HL-60 (cell line): ENCODE measurements around the gene SGK1.

Experiments used
- POLR2AphosphoS5 ChIP-seq: IDR thresholded peaks from 2 replicates; pipeline ENCODE4 v1.6.1; 2012; ENCODE audit warnings: low read depth
- SPI1 ChIP-seq: IDR thresholded peaks from 2 replicates; pipeline ENCODE4 v1.6.1; 2012; ENCODE audit warnings: low read depth, mild to moderate bottlenecking, borderline replicate concordance
- TF ChIP-seq, protein P1 (sequence below): IDR thresholded peaks from one replicate; pipeline ENCODE4 v1.5.1; 2011; ENCODE audit warnings: low read length, control low read depth, inconsistent platforms; ENCODE audit not compliant: insufficient read depth
- TF ChIP-seq, protein P2 (sequence below): IDR thresholded peaks from 2 replicates; pipeline ENCODE4 v1.6.1; 2012; ENCODE audit warnings: low read depth; ENCODE audit not compliant: insufficient replicate concordance

DNA sequence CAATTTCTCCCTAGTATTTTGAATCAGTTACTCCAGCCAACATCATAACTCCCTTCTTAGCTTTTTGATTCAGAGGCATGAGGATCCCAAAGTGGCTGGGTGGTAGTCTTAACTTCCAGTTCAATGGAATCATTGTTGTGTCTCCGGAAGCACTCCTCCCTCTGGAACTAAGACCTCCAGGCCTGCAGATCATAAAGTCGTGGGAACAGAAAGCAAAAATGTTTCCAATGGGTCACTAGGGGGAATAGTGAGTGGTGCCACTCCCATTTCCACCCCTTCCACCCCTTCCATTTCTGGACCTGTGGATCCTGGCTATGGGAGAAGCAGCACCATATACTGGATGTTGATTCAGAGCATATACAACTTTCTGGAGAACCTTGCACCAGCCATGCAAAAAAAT lies 130.8 kb downstream of the SGK1 start:
- TF ChIP-seq, protein P1, sequence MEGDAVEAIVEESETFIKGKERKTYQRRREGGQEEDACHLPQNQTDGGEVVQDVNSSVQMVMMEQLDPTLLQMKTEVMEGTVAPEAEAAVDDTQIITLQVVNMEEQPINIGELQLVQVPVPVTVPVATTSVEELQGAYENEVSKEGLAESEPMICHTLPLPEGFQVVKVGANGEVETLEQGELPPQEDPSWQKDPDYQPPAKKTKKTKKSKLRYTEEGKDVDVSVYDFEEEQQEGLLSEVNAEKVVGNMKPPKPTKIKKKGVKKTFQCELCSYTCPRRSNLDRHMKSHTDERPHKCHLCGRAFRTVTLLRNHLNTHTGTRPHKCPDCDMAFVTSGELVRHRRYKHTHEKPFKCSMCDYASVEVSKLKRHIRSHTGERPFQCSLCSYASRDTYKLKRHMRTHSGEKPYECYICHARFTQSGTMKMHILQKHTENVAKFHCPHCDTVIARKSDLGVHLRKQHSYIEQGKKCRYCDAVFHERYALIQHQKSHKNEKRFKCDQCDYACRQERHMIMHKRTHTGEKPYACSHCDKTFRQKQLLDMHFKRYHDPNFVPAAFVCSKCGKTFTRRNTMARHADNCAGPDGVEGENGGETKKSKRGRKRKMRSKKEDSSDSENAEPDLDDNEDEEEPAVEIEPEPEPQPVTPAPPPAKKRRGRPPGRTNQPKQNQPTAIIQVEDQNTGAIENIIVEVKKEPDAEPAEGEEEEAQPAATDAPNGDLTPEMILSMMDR = no peak
- no peak for TF ChIP-seq SPI1
- TF ChIP-seq POLR2AphosphoS5 = no peak
- TF ChIP-seq, protein P2, sequence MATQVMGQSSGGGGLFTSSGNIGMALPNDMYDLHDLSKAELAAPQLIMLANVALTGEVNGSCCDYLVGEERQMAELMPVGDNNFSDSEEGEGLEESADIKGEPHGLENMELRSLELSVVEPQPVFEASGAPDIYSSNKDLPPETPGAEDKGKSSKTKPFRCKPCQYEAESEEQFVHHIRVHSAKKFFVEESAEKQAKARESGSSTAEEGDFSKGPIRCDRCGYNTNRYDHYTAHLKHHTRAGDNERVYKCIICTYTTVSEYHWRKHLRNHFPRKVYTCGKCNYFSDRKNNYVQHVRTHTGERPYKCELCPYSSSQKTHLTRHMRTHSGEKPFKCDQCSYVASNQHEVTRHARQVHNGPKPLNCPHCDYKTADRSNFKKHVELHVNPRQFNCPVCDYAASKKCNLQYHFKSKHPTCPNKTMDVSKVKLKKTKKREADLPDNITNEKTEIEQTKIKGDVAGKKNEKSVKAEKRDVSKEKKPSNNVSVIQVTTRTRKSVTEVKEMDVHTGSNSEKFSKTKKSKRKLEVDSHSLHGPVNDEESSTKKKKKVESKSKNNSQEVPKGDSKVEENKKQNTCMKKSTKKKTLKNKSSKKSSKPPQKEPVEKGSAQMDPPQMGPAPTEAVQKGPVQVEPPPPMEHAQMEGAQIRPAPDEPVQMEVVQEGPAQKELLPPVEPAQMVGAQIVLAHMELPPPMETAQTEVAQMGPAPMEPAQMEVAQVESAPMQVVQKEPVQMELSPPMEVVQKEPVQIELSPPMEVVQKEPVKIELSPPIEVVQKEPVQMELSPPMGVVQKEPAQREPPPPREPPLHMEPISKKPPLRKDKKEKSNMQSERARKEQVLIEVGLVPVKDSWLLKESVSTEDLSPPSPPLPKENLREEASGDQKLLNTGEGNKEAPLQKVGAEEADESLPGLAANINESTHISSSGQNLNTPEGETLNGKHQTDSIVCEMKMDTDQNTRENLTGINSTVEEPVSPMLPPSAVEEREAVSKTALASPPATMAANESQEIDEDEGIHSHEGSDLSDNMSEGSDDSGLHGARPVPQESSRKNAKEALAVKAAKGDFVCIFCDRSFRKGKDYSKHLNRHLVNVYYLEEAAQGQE = no peak
